Fibroblast of pulmonary artery (primary cell): ENCODE results near the gene PGLYRP3.

Experiments used
- DNase-seq: peaks from one replicate; pipeline ENCODE4 v3.0.0-alpha.2; 2010; ENCODE audit warnings: low read depth
- H3K4me3 ChIP-seq: replicated peaks from 2 replicates; pipeline ENCODE4 v1.5.1; 2011; ENCODE audit warnings: low read depth, mild to moderate bottlenecking, control low read depth, low read length, moderate library complexity
- TF ChIP-seq, protein P1 (sequence below): IDR thresholded peaks from 2 replicates; pipeline ENCODE4 v1.5.1; 2011; ENCODE audit warnings: mild to moderate bottlenecking, control low read depth, low read length, inconsistent platforms; ENCODE audit errors: missing control alignments

Gene PGLYRP3

DNA sequence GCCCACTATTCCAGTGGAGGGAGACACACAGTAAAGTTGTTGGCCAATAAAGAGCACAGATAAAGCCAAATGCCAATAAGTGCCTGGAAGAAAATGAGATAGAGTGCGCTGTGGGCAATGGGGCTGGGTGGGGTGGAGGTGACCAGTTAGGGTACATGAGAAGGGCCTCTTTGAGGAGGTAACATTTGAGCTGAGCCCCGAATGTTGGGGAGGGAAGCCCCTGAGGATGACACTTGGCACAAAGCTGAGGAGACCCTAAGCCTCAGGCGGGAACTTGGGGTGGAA lies 45.9 kb upstream of the PGLYRP3 start:
- H3K4me3 ChIP-seq = no peak overlapping the region
- TF ChIP-seq, protein P1, sequence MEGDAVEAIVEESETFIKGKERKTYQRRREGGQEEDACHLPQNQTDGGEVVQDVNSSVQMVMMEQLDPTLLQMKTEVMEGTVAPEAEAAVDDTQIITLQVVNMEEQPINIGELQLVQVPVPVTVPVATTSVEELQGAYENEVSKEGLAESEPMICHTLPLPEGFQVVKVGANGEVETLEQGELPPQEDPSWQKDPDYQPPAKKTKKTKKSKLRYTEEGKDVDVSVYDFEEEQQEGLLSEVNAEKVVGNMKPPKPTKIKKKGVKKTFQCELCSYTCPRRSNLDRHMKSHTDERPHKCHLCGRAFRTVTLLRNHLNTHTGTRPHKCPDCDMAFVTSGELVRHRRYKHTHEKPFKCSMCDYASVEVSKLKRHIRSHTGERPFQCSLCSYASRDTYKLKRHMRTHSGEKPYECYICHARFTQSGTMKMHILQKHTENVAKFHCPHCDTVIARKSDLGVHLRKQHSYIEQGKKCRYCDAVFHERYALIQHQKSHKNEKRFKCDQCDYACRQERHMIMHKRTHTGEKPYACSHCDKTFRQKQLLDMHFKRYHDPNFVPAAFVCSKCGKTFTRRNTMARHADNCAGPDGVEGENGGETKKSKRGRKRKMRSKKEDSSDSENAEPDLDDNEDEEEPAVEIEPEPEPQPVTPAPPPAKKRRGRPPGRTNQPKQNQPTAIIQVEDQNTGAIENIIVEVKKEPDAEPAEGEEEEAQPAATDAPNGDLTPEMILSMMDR = no peak
- DNase-seq = no peak

- no peak for DNase-seq
- TF ChIP-seq, protein P1 = no peak
- no peak within 1 kb of the TSS for H3K4me3 ChIP-seq
Measured at GRCh38 chr1:153357853-153358690, 45.3 kb upstream of the PGLYRP3 start, which contains the start of gene S100A9. TSS of gene S100A9 (plus strand) at chr1:153357854. CDS start at chr1:153358284, 430 bp downstream.

DNA sequence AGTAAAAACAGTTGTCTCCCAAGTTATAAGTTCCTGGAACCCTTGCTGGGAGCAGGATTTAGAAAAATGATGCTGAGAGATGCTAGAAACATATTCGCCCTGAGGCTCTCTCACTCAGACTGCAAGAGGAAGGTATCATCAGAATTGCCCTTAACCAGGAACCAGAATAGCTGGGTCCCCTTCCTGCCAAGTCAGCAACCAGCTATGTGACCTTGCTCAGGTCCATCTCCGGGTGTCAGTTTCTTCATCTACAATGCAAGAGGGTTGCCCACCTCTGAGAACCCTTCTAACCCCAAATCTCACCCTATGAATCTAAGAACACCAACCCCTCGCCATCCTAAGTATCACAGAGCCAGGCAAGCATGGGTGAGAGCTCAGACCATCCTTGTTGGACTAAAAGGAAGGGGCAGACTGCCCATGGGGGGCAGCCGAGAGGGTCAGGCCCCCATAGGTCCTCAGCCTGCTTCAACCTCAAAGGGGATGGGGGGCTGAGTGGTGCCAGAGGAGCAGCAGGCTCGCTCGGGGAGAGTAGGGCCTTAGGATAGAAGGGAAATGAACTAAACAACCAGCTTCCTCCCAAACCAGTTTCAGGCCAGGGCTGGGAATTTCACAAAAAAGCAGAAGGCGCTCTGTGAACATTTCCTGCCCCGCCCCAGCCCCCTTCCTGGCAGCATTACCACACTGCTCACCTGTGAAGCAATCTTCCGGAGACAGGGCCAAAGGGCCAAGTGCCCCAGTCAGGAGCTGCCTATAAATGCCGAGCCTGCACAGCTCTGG lies 44.5 kb upstream of the PGLYRP3 start:
- H3K4me3 ChIP-seq = no peak overlapping the region
- no peak for DNase-seq
- TF ChIP-seq, protein P1 = no peak

- TF ChIP-seq, protein P1 = no peak
- H3K4me3 ChIP-seq = no peak overlapping the region
- DNase-seq = no peak
Measured at GRCh38 chr1:153356392-153357075, 43.8 kb upstream of the PGLYRP3 start.

DNA sequence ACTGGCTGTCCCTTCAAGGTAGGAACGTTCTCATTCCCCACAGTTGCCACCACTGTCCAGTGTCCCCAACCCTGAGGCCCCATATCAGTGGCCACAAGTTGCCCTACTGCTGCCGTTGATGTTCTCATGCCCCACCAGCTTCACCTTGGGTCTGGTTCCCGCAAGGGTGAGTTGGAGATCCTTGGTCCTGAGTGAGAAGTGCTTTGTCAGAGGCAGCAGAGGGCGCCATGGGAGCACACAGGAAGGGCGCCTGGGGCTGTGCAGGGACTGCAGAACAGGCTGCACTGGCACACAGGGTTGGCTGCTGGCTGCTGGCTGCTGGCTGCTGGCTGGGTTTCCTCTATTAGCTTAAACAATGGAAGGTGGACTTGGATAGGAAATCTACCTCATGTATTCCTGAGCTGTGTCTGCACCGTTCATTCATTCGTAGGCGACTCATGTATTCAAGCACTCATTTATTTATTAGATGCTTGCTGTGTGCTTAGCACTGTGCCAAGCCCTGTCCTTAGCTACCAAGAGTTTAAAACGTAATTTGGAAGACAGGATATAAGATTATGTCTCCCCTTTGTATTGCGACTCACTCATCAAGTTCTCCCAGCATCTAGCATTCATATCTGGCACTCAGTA lies 42.8 kb upstream of the PGLYRP3 start:
- peak; percentile 76 for DNase-seq
- no peak overlapping the region for H3K4me3 ChIP-seq
- TF ChIP-seq, protein P1 = peak; percentile 55

- DNase-seq = no peak
- no peak overlapping the region for H3K4me3 ChIP-seq
- TF ChIP-seq, protein P1 = no peak
Measured at GRCh38 chr1:153354515-153355193, 41.9 kb upstream of the PGLYRP3 start.
